ENCODE data around the gene MED15.

Gene MED15

GRCh38 chr22:20508815-20509271 is 1.4 kb downstream of the MED15 start:
- H3K36me3 ChIP-seq (ENCODE audit: control insufficient read depth in 5 of 5, insufficient read depth in 5 of 5, low read length in 5 of 5), result peaks cover 0 to 2% (median 0%) of the 10 kb centered on the region in 5 donors
- H3K27ac ChIP-seq (ENCODE audit: low read depth, low read length), result peak overlapping the region; percentile 94
- no peaks in the 10 kb centered on the region for H3K27me3 ChIP-seq (ENCODE audit: control insufficient read depth in 5 of 5, insufficient read depth in 4 of 5, low read length in 5 of 5)
- H3K4me3 ChIP-seq (ENCODE audit: low read depth in 1 of 5, low read length in 5 of 5), result peak overlapping the region; percentile 66 to 96 (median 75)
- peak overlapping the region; percentile 85 to 100 (median 87) for H3K9ac ChIP-seq (ENCODE audit: low read length in 5 of 5)
- H3K4me1 ChIP-seq (ENCODE audit: control insufficient read depth in 5 of 5, insufficient read depth in 5 of 5, low read length in 5 of 5), result peaks cover 14 to 51% (median 43%) of the 10 kb centered on the region in 5 donors
- H3K9me3 ChIP-seq (ENCODE audit: control insufficient read depth in 5 of 5, low read length in 5 of 5), result no peaks in the 10 kb centered on the region

GRCh38 chr22:20509344-20510047 is 2.1 kb downstream of the MED15 start:
- peaks cover 14 to 56% (median 46%) of the 10 kb centered on the region in 5 donors for H3K4me1 ChIP-seq (ENCODE audit: control insufficient read depth in 5 of 5, insufficient read depth in 5 of 5, low read length in 5 of 5)
- no peaks in the 10 kb centered on the region for H3K9me3 ChIP-seq (ENCODE audit: control insufficient read depth in 5 of 5, low read length in 5 of 5)
- peaks cover 0 to 5% (median under 1%) of the 10 kb centered on the region in 5 donors for H3K36me3 ChIP-seq (ENCODE audit: control insufficient read depth in 5 of 5, insufficient read depth in 5 of 5, low read length in 5 of 5)
- H3K27ac ChIP-seq (ENCODE audit: low read depth, low read length), result peak overlapping the region; percentile 94
- H3K27me3 ChIP-seq (ENCODE audit: control insufficient read depth in 5 of 5, insufficient read depth in 4 of 5, low read length in 5 of 5), result no peaks in the 10 kb centered on the region
- peak overlapping the region; percentile 85 to 100 (median 87) for H3K9ac ChIP-seq (ENCODE audit: low read length in 5 of 5)
- H3K4me3 ChIP-seq (ENCODE audit: low read depth in 1 of 5, low read length in 5 of 5), result peak overlapping the region; percentile 66 to 96 (median 75)

GRCh38 chr22:20510811-20511577 is 3.6 kb downstream of the MED15 start:
- peaks cover 20 to 66% (median 53%) of the 10 kb centered on the region in 5 donors for H3K4me1 ChIP-seq (ENCODE audit: control insufficient read depth in 5 of 5, insufficient read depth in 5 of 5, low read length in 5 of 5)
- peak overlapping the region in 3 of 5 donors; percentile 53 to 75 (median 59) for H3K9ac ChIP-seq (ENCODE audit: low read length in 5 of 5)
- no peaks in the 10 kb centered on the region for H3K9me3 ChIP-seq (ENCODE audit: control insufficient read depth in 5 of 5, low read length in 5 of 5)
- no peak overlapping the region for H3K4me3 ChIP-seq (ENCODE audit: low read depth in 1 of 5, low read length in 5 of 5)
- H3K36me3 ChIP-seq (ENCODE audit: control insufficient read depth in 5 of 5, insufficient read depth in 5 of 5, low read length in 5 of 5), result peaks cover 0 to 6% (median 5%) of the 10 kb centered on the region in 5 donors
- no peaks in the 10 kb centered on the region for H3K27me3 ChIP-seq (ENCODE audit: control insufficient read depth in 5 of 5, insufficient read depth in 4 of 5, low read length in 5 of 5)
- H3K27ac ChIP-seq (ENCODE audit: low read depth, low read length), result peak overlapping the region; percentile 94

GRCh38 chr22:20511578-20512229 is 4.3 kb downstream of the MED15 start:
- Histone ChIP-seq H3K27ac (ENCODE audit: low read depth, low read length) (peak overlapping the region; percentile 94), H3K27me3 (ENCODE audit: control insufficient read depth in 5 of 5, insufficient read depth in 4 of 5, low read length in 5 of 5) (no peaks in the 10 kb centered on the region), H3K9me3 (ENCODE audit: control insufficient read depth in 5 of 5, low read length in 5 of 5) (no peaks in the 10 kb centered on the region), H3K36me3 (ENCODE audit: control insufficient read depth in 5 of 5, insufficient read depth in 5 of 5, low read length in 5 of 5) (peaks cover 0 to 8% (median 6%) of the 10 kb centered on the region in 5 donors), H3K4me1 (ENCODE audit: control insufficient read depth in 5 of 5, insufficient read depth in 5 of 5, low read length in 5 of 5) (peaks cover 20 to 66% (median 53%) of the 10 kb centered on the region in 5 donors), H3K9ac (ENCODE audit: low read length in 5 of 5) (peak overlapping the region in 1 of 5 donors; percentile 59), H3K4me3 (ENCODE audit: low read depth in 1 of 5, low read length in 5 of 5) (no peak overlapping the region)

GRCh38 chr22:20514658-20515406 is 7.4 kb downstream of the MED15 start:
- H3K4me1 ChIP-seq (ENCODE audit: control insufficient read depth in 5 of 5, insufficient read depth in 5 of 5, low read length in 5 of 5), result peaks cover 12 to 47% (median 44%) of the 10 kb centered on the region in 5 donors

GRCh38 chr22:20516399-20516798 is 9.0 kb downstream of the MED15 start:
- no peak overlapping the region for H3K27ac ChIP-seq (ENCODE audit: low read depth, low read length)
- no peak overlapping the region for H3K9ac ChIP-seq (ENCODE audit: low read length in 5 of 5)
- H3K9me3 ChIP-seq (ENCODE audit: control insufficient read depth in 5 of 5, low read length in 5 of 5), result no peaks in the 10 kb centered on the region
- H3K4me1 ChIP-seq (ENCODE audit: control insufficient read depth in 5 of 5, insufficient read depth in 5 of 5, low read length in 5 of 5), result peaks cover 6 to 38% (median 36%) of the 10 kb centered on the region in 5 donors
- no peak overlapping the region for H3K4me3 ChIP-seq (ENCODE audit: low read depth in 1 of 5, low read length in 5 of 5)
- no peaks in the 10 kb centered on the region for H3K27me3 ChIP-seq (ENCODE audit: control insufficient read depth in 5 of 5, insufficient read depth in 4 of 5, low read length in 5 of 5)
- peaks cover 2 to 35% (median 26%) of the 10 kb centered on the region in 5 donors for H3K36me3 ChIP-seq (ENCODE audit: control insufficient read depth in 5 of 5, insufficient read depth in 5 of 5, low read length in 5 of 5)

More at GRCh38 chr22:20514658-20515406, 7.4 kb downstream of the MED15 start:
- Histone ChIP-seq H3K9me3 (ENCODE audit: control insufficient read depth in 5 of 5, low read length in 5 of 5) (no peaks in the 10 kb centered on the region), H3K9ac (ENCODE audit: low read length in 5 of 5) (peak overlapping the region in 1 of 5 donors; percentile 16), H3K27me3 (ENCODE audit: control insufficient read depth in 5 of 5, insufficient read depth in 4 of 5, low read length in 5 of 5) (no peaks in the 10 kb centered on the region), H3K4me3 (ENCODE audit: low read depth in 1 of 5, low read length in 5 of 5) (no peak overlapping the region), H3K36me3 (ENCODE audit: control insufficient read depth in 5 of 5, insufficient read depth in 5 of 5, low read length in 5 of 5) (peaks cover 2 to 25% (median 18%) of the 10 kb centered on the region in 5 donors), H3K27ac (ENCODE audit: low read depth, low read length) (peak overlapping the region; percentile 65)

GRCh38 chr22:20517422-20517821 is 10.0 kb downstream of the MED15 start:
- Histone ChIP-seq H3K27me3 (ENCODE audit: control insufficient read depth in 5 of 5, insufficient read depth in 4 of 5, low read length in 5 of 5) (no peaks in the 10 kb centered on the region), H3K36me3 (ENCODE audit: control insufficient read depth in 5 of 5, insufficient read depth in 5 of 5, low read length in 5 of 5) (peaks cover 5 to 42% (median 26%) of the 10 kb centered on the region in 5 donors), H3K27ac (ENCODE audit: low read depth, low read length) (no peak overlapping the region), H3K4me1 (ENCODE audit: control insufficient read depth in 5 of 5, insufficient read depth in 5 of 5, low read length in 5 of 5) (peaks cover 6 to 37% (median 32%) of the 10 kb centered on the region in 5 donors), H3K4me3 (ENCODE audit: low read depth in 1 of 5, low read length in 5 of 5) (no peak overlapping the region), H3K9me3 (ENCODE audit: control insufficient read depth in 5 of 5, low read length in 5 of 5) (no peaks in the 10 kb centered on the region), H3K9ac (ENCODE audit: low read length in 5 of 5) (no peak overlapping the region)

- Histone ChIP-seq H3K9ac (ENCODE audit: low read length in 5 of 5) (no peak overlapping the region), H3K9me3 (ENCODE audit: control insufficient read depth in 5 of 5, low read length in 5 of 5) (no peaks in the 10 kb centered on the region), H3K4me3 (ENCODE audit: low read depth in 1 of 5, low read length in 5 of 5) (no peak overlapping the region), H3K27ac (ENCODE audit: low read depth, low read length) (no peak overlapping the region), H3K4me1 (ENCODE audit: control insufficient read depth in 5 of 5, insufficient read depth in 5 of 5, low read length in 5 of 5) (peaks cover 6 to 43% (median 36%) of the 10 kb centered on the region in 5 donors), H3K36me3 (ENCODE audit: control insufficient read depth in 5 of 5, insufficient read depth in 5 of 5, low read length in 5 of 5) (peaks cover 5 to 44% (median 26%) of the 10 kb centered on the region in 5 donors), H3K27me3 (ENCODE audit: control insufficient read depth in 5 of 5, insufficient read depth in 4 of 5, low read length in 5 of 5) (no peaks in the 10 kb centered on the region)
These were observed 10.6 kb downstream of the MED15 start for GRCh38 chr22:20517841-20518592.

- Histone ChIP-seq H3K36me3 (ENCODE audit: control insufficient read depth in 5 of 5, insufficient read depth in 5 of 5, low read length in 5 of 5) (peaks cover 5 to 46% (median 25%) of the 10 kb centered on the region in 5 donors), H3K27ac (ENCODE audit: low read depth, low read length) (no peak overlapping the region), H3K9me3 (ENCODE audit: control insufficient read depth in 5 of 5, low read length in 5 of 5) (no peaks in the 10 kb centered on the region), H3K4me3 (ENCODE audit: low read depth in 1 of 5, low read length in 5 of 5) (no peak overlapping the region), H3K27me3 (ENCODE audit: control insufficient read depth in 5 of 5, insufficient read depth in 4 of 5, low read length in 5 of 5) (no peaks in the 10 kb centered on the region), H3K4me1 (ENCODE audit: control insufficient read depth in 5 of 5, insufficient read depth in 5 of 5, low read length in 5 of 5) (peaks cover 8 to 51% (median 46%) of the 10 kb centered on the region in 5 donors), H3K9ac (ENCODE audit: low read length in 5 of 5) (peak overlapping the region in 1 of 5 donors; percentile 7)
These were observed 12.1 kb downstream of the MED15 start for GRCh38 chr22:20519558-20519957.
